Breast epithelium (tissue), 3 donors: ENCODE results near the gene WWOX.

Source experiments
- CTCF ChIP-seq, 3 donors: fragments of 450-650 bp; IDR thresholded peaks; one replicate each; pipeline ENCODE4 v1.5.1; 2016 to 2017; ENCODE audit warnings: antibody characterized with exemption in 3 of 3, mild to moderate bottlenecking in 3 of 3, moderate library complexity in 3 of 3
- POLR2A ChIP-seq: fragments of 450-650 bp; IDR thresholded peaks from one replicate; pipeline ENCODE4 v1.6.1; 2016; ENCODE audit warnings: antibody characterized with exemption, mild to moderate bottlenecking, moderate library complexity
- POLR2AphosphoS5 ChIP-seq, 3 donors: sonication (generic); formaldehyde crosslinking; IDR thresholded peaks; one replicate each; pipeline ENCODE4 v1.6.1; 2017; ENCODE audit warnings: antibody characterized with exemption in 3 of 3

GRCh38 chr16:78942625-78943245 is 843.3 kb downstream of the WWOX start:
- TF ChIP-seq POLR2AphosphoS5 (IDR thresholded peaks at IDR 0.05) (no peak), POLR2A (no peak), CTCF (IDR thresholded peaks at IDR 0.05) (no peak)
